Cardiac muscle cell (in vitro differentiated cells and primary cell): Measurements from ENCODE around the gene CFAP141. TPM values are rescaled to one million over a fixed set of nuclear protein-coding genes. Genes with fewer than 3 reads are reported as not detected.

Experiments
- DNase-seq, 2 donors: peaks; one replicate each; pipeline versions ENCODE4 v3.0.0 to v3.0.0-alpha.2; 2010 to 2017; ENCODE audit warnings: low read depth in 1 of 2, low spot score in 1 of 2
- H3K27ac ChIP-seq: fragments of 200-600 bp; sonication (generic); 2 replicates; pipeline ENCODE4 v1.5.1; 2016
- H3K27me3 ChIP-seq: fragments of 200-600 bp; sonication (generic); 2 replicates; pipeline ENCODE4 v1.6.0; 2016; ENCODE audit warnings: control low read depth
- H3K36me3 ChIP-seq: fragments of 200-600 bp; sonication (generic); 2 replicates; pipeline ENCODE4 v1.5.1; 2016; ENCODE audit warnings: control low read depth
- H3K4me1 ChIP-seq: fragments of 200-600 bp; sonication (generic); 2 replicates; pipeline ENCODE4 v1.8.1; 2017; ENCODE audit warnings: low read depth, mild to moderate bottlenecking, mixed run types
- H3K4me3 ChIP-seq: fragments of 200-600 bp; sonication (generic); 2 replicates; pipeline ENCODE4 v1.5.1; 2016; ENCODE audit warnings: mild to moderate bottlenecking
- H3K9me3 ChIP-seq: fragments of 200-600 bp; sonication (generic); 2 replicates; pipeline ENCODE4 v1.5.1; 2017; ENCODE audit warnings: low read depth, mild to moderate bottlenecking, control low read depth
- polyA plus RNA-seq: library from polyadenylated mRNA; unstranded; fragments of >200 nt; fragmentation: Nextera tagmentation; extraction: Ambion mirVana; gene quantifications from 2 replicates; pipeline ENCODE4 v1.2.1, GENCODE V29; 2016
- total RNA-seq: library from RNA; depleted of rRNA; stranded (reverse); fragments of >200 nt; gene quantifications from 2 replicates; pipeline ENCODE4 v1.2.3, GENCODE V29; 2016
- TF ChIP-seq, protein P1 (sequence below): IDR thresholded peaks from 2 replicates; pipeline ENCODE4 v1.5.1; 2012; ENCODE audit warnings: low read depth, mild to moderate bottlenecking, low read length

The CFAP141 gene
- total and polyA plus RNA-seq, 2 experiments from 2014 or later: not detected

DNA sequence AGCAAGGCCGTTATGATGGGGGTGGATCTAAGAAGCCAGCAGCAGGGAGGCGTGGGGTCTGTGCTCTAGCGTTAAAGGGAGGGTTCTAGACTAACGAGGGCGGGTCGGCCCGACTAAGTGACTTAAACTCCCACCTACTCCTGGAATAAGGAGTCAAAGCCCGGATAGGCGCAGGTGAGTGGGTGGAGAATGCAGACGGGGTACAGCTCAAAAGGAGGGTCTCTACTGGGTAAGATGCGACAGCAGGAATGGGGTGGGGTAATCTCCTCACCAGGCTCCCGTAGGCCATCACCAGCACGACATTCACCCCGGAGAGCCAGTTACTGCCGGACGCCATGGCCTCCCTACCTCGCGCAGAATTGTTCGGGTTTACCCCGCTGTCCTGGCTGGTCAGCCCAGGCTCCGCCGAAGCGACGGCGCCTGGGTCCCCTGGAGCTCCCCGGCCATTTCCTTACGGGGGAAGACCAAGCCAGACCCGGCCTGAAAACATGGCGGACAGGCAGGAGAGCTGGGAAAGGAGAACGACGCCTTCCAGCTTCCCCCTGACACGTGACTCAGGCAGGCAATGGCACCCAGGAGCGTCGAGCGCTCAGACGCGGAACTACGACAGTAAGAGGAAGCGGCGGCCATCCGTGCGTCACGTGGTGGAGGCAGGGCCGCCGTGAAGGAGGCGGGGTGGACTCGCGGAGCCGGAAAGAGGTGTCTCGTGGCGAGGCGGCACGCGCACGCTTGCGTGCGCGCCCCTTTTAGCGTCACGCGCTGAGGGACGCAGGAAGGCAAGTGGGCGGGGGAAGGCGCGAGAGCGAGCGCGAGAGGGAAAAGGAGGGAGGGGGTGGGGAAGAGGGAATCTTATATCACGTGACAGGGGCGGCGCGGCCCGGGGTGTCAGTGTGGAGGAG is 14.2 kb upstream of the CFAP141 start, which contains the start of gene UBAP2L:
Gene UBAP2L, plus strand, starts transcription at position 885 of the 899 bp plus-strand sequence. CDS start 4,169 bp downstream, outside the sequence.
- no peaks in the 10 kb centered on the region for H3K9me3 ChIP-seq
- DNase-seq: peak; percentile 99 to 100
- H3K27me3 ChIP-seq: no peaks in the 10 kb centered on the region
- peak within 1 kb of the TSS; percentile 87 for H3K4me3 ChIP-seq
- peaks cover 11% of the 10 kb centered on the region for H3K36me3 ChIP-seq
- TF ChIP-seq, protein P1, sequence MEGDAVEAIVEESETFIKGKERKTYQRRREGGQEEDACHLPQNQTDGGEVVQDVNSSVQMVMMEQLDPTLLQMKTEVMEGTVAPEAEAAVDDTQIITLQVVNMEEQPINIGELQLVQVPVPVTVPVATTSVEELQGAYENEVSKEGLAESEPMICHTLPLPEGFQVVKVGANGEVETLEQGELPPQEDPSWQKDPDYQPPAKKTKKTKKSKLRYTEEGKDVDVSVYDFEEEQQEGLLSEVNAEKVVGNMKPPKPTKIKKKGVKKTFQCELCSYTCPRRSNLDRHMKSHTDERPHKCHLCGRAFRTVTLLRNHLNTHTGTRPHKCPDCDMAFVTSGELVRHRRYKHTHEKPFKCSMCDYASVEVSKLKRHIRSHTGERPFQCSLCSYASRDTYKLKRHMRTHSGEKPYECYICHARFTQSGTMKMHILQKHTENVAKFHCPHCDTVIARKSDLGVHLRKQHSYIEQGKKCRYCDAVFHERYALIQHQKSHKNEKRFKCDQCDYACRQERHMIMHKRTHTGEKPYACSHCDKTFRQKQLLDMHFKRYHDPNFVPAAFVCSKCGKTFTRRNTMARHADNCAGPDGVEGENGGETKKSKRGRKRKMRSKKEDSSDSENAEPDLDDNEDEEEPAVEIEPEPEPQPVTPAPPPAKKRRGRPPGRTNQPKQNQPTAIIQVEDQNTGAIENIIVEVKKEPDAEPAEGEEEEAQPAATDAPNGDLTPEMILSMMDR: no peak
- peak within 1 kb of the TSS; percentile 100 for H3K27ac ChIP-seq
- peaks cover 35% of the 10 kb centered on the region for H3K4me1 ChIP-seq

DNA sequence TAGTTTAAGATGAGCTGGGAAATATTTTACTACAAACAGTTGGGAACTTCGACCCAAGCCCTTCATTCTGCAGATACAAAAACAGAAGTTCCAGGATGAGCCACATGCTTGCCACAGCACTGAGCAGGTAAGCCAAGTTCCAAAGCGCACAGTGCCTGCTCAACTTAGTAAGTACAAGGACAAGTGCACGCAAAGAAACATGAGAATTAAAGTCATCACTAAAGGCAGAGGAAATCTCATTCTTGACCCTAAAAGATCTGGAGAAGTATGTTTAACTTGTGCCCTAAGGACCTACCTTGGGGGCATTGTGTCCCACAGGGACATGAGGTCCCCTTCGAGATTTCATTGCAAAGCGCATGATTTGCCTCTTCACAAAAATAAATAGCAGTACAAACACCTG is 13.4 kb upstream of the CFAP141 start:
- Histone ChIP-seq H3K27me3 (no peaks in the 10 kb centered on the region), H3K27ac (peak overlapping the region; percentile 100), H3K9me3 (no peaks in the 10 kb centered on the region), H3K4me1 (peaks cover 35% of the 10 kb centered on the region), H3K36me3 (peaks cover 11% of the 10 kb centered on the region), H3K4me3 (peak overlapping the region; percentile 87)
- TF ChIP-seq, protein P1: no peak
- DNase-seq: peak; percentile 15 to 19

DNA sequence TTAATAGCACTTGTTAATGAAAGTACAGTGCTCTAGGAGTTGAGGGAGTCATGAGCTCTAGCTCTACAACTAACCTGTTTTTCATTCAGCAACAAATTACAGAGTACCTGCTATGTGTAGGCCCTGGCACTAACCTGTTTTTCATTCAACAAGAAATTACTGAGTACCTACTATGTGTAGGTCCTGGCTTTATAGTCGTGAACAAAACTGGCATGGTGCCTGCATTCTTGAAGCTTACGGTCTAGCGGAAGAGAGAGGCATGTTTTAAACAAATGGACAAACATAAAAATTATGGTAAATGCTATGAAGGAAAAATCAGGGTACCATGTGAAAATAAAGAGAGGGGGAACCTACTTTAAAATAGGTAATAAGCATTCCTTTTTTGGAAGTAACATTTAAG is 12.4 kb upstream of the CFAP141 start:
- Histone ChIP-seq H3K9me3 (no peaks in the 10 kb centered on the region), H3K27ac (peak overlapping the region; percentile 100), H3K4me3 (no peak overlapping the region), H3K36me3 (peaks cover 15% of the 10 kb centered on the region), H3K27me3 (no peaks in the 10 kb centered on the region), H3K4me1 (peaks cover 25% of the 10 kb centered on the region)
- TF ChIP-seq, protein P1: no peak
- no peak for DNase-seq

DNA sequence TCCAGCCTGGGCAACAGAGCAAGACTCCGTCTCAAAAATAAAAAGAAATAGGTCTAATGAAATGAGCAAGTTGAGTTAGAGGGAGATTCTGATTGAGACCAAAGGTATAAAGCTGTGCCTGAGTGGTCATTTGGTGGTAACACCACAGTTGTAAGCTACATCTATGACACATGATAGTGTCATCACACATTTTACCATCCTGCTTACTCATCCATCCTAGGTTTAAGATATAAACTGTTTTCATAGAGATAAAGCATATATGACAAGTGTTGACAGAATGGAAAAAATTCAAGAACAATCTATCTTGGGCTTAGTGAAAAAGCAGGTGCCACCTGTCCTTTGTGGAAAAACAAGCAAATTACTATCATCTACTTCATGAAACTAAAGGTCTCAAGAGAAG is 7.1 kb upstream of the CFAP141 start:
- TF ChIP-seq, protein P1: no peak
- no peak for DNase-seq
- Histone ChIP-seq H3K9me3 (no peaks in the 10 kb centered on the region), H3K4me3 (no peak overlapping the region), H3K27me3 (no peaks in the 10 kb centered on the region), H3K36me3 (peaks cover 51% of the 10 kb centered on the region), H3K4me1 (no peaks in the 10 kb centered on the region), H3K27ac (no peak overlapping the region)

DNA sequence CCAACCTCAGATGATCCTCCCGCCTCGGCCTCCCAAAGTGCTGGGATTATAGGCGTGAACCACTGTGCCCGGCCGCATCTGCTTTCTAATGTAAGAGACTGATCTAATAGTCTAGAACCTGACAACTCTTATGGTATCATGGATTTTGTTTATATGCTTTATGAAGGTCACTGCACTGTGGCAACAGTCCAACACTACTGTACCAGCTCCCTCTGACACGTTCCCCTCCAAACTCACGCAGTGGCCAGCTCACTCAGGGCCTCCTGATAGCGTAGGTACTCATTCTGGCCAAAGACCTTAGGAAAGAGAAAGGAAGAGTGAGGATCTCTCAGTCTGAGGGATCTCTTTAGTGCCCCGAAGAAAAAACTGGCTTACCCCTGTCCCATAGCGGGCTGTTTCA is 6.0 kb upstream of the CFAP141 start:
- H3K4me1 ChIP-seq: no peaks in the 10 kb centered on the region
- TF ChIP-seq, protein P1: no peak
- H3K4me3 ChIP-seq: no peak overlapping the region
- no peaks in the 10 kb centered on the region for H3K9me3 ChIP-seq
- peaks cover 53% of the 10 kb centered on the region for H3K36me3 ChIP-seq
- no peak for DNase-seq
- no peak overlapping the region for H3K27ac ChIP-seq
- H3K27me3 ChIP-seq: no peaks in the 10 kb centered on the region
